IMR-90 (cell line): Measurements from ENCODE around the gene TEDC2. TPM values are rescaled to one million over a fixed set of nuclear protein-coding genes. Genes with fewer than 3 reads are reported as not detected.

Experiments used
- ATAC-seq: fragments of 200-7000 bp; cut with Tn5 transposase; 2 replicates; pipeline ENCODE4 v1.9.1; 2020; ENCODE audit warnings: low read depth, mild to moderate bottlenecking, moderate library complexity
- BruUV-seq: library from RNA; stranded (reverse); fragments of 400-500 nt; replicated peaks from 2 replicates; lab custom pipeline; 2021; lab: Mats Ljungman, UMichigan
- CTCF ChIA-PET: fragments of 300-600 bp; formaldehyde crosslinking; extraction: SDS; loops from one replicate; lab custom pipeline; 2021; ENCODE audit warnings: antibody characterized with exemption; lab: Yijun Ruan, JAX
- POLR2A ChIA-PET: fragments of 300-600 bp; sonication (Branson Sonifier 250); formaldehyde crosslinking; loops from one replicate; lab custom pipeline; 2022; ENCODE audit warnings: antibody characterized with exemption; ENCODE audit not compliant: unreplicated experiment; lab: Charles Lee
- DNase-seq: peaks from one replicate; pipeline ENCODE4 v3.0.0; 2013
- H2AFZ ChIP-seq: replicated peaks from 2 replicates; pipeline ENCODE3; 2013; ENCODE audit warnings: low read length, mild to moderate bottlenecking; ENCODE audit not compliant: poor library complexity
- H2AK5ac ChIP-seq: 2 replicates; pipeline ENCODE4 v1.6.1; 2013; ENCODE audit warnings: low read depth, low read length, inconsistent platforms
- H2AK9ac ChIP-seq: replicated peaks from 2 replicates; pipeline ENCODE3; 2013; ENCODE audit warnings: mild to moderate bottlenecking, low read depth, low read length, moderate library complexity; ENCODE audit not compliant: poor library complexity
- H2BK120ac ChIP-seq: 2 replicates; pipeline ENCODE4 v1.6.1; 2013; ENCODE audit warnings: low read depth, low read length, inconsistent platforms
- H2BK15ac ChIP-seq: 3 replicates; pipeline ENCODE4 v1.6.1; 2013; ENCODE audit warnings: low read depth, low read length, inconsistent platforms
- H2BK20ac ChIP-seq: 2 replicates; pipeline ENCODE4 v1.6.1; 2013; ENCODE audit warnings: low read depth, mild to moderate bottlenecking, inconsistent platforms, low read length, moderate library complexity
- H2BK5ac ChIP-seq: 2 replicates; pipeline ENCODE4 v1.6.1; 2013; ENCODE audit warnings: mild to moderate bottlenecking, low read depth, low read length, inconsistent platforms; ENCODE audit not compliant: poor library complexity, severe bottlenecking
- H3K14ac ChIP-seq: replicated peaks from 2 replicates; pipeline ENCODE4 v1.6.1; 2013; ENCODE audit warnings: low read depth, low read length, inconsistent platforms
- H3K18ac ChIP-seq: 2 replicates; pipeline ENCODE4 v1.6.1; 2013; ENCODE audit warnings: low read depth, low read length, control low read depth
- H3K23ac ChIP-seq: 2 replicates; pipeline ENCODE4 v1.6.1; 2013; ENCODE audit warnings: low read depth, low read length, inconsistent platforms
- H3K27ac ChIP-seq: 2 replicates; pipeline ENCODE4 v1.5.1; 2013; ENCODE audit warnings: mild to moderate bottlenecking, control low read depth, low read length; ENCODE audit not compliant: insufficient read depth
- H3K27me3 ChIP-seq: 2 replicates; pipeline ENCODE4 v1.6.1; 2013; ENCODE audit warnings: low read length; ENCODE audit not compliant: control insufficient read depth, insufficient read depth
- H3K36me3 ChIP-seq: 2 replicates; pipeline ENCODE4 v1.6.1; 2013; ENCODE audit warnings: low read length, mixed read lengths; ENCODE audit not compliant: control insufficient read depth, insufficient read depth
- H3K4ac ChIP-seq: 2 replicates; pipeline ENCODE4 v1.6.1; 2013; ENCODE audit warnings: low read depth, low read length, inconsistent platforms
- H3K4me1 ChIP-seq: 2 replicates; pipeline ENCODE4 v1.6.1; 2013; ENCODE audit warnings: low read length, mixed read lengths; ENCODE audit not compliant: control insufficient read depth, insufficient read depth
- H3K4me2 ChIP-seq: 2 replicates; pipeline ENCODE4 v1.6.1; 2013; ENCODE audit warnings: low read depth, mild to moderate bottlenecking, control low read depth, low read length, moderate library complexity
- H3K4me3 ChIP-seq: 2 replicates; pipeline ENCODE4 v1.5.1; 2013; ENCODE audit warnings: low read depth, mild to moderate bottlenecking, control low read depth, low read length, moderate library complexity; ENCODE audit not compliant: insufficient read depth
- H3K56ac ChIP-seq: 2 replicates; pipeline ENCODE4 v1.6.1; 2013; ENCODE audit warnings: low read length, inconsistent platforms; ENCODE audit not compliant: insufficient read depth; ENCODE audit errors: extremely low read depth
- H3K79me1 ChIP-seq, 2 experiments: 2 replicates each; pipeline ENCODE4 v1.6.1; 2013; ENCODE audit warnings: low read length in 2 of 2, inconsistent platforms in 1 of 2, low read depth in 1 of 2
- H3K9ac ChIP-seq: 2 replicates; pipeline ENCODE4 v1.6.1; 2013; ENCODE audit warnings: low read depth, low read length, control low read depth
- H3K9me1 ChIP-seq: 2 replicates; pipeline ENCODE4 v1.6.1; 2013; ENCODE audit warnings: low read length, inconsistent platforms; ENCODE audit not compliant: insufficient read depth
- H3K9me3 ChIP-seq: 2 replicates; pipeline ENCODE4 v1.6.1; 2013; ENCODE audit warnings: low read length; ENCODE audit not compliant: control insufficient read depth, insufficient read depth
- H4K20me1 ChIP-seq: 2 replicates; pipeline ENCODE4 v1.6.1; 2013; ENCODE audit warnings: low read length, inconsistent platforms; ENCODE audit not compliant: insufficient read depth
- H4K5ac ChIP-seq: 2 replicates; pipeline ENCODE4 v1.6.1; 2013; ENCODE audit warnings: mild to moderate bottlenecking, low read depth, low read length, control low read depth
- H4K8ac ChIP-seq, 2 experiments: 2 replicates each; pipeline ENCODE4 v1.6.1; 2013; ENCODE audit warnings: low read depth in 2 of 2, low read length in 2 of 2, control low read depth in 1 of 2, inconsistent platforms in 1 of 2
- H4K91ac ChIP-seq: 2 replicates; pipeline ENCODE4 v1.6.1; 2013; ENCODE audit warnings: low read depth, low read length, inconsistent platforms; ENCODE audit not compliant: insufficient read depth
- BHLHE40 ChIP-seq: fragments of 150-350 bp; IDR thresholded peaks from 2 replicates; pipeline ENCODE4 v1.6.1; 2016; ENCODE audit warnings: mild to moderate bottlenecking, low read depth, low read length
- CEBPB ChIP-seq: IDR thresholded peaks from 2 replicates; pipeline ENCODE4 v1.6.1; 2012; ENCODE audit warnings: low read depth, low read length, improper control_type of control experiment
- CHD1 ChIP-seq: IDR thresholded peaks from 2 replicates; pipeline ENCODE4 v1.6.1; 2012; ENCODE audit warnings: low read depth, low read length, improper control_type of control experiment
- ELK1 ChIP-seq: fragments of 150-350 bp; IDR thresholded peaks from 2 replicates; pipeline ENCODE4 v1.6.1; 2016; ENCODE audit warnings: low read depth, mild to moderate bottlenecking, low read length, moderate library complexity, borderline replicate concordance
- FOS ChIP-seq: fragments of 150-350 bp; IDR thresholded peaks from 2 replicates; pipeline ENCODE4 v1.6.1; 2016; ENCODE audit warnings: low read depth, low read length
- MAFK ChIP-seq: IDR thresholded peaks from 2 replicates; pipeline ENCODE4 v1.6.1; 2012; ENCODE audit warnings: low read depth, low read length, improper control_type of control experiment
- MAZ ChIP-seq: IDR thresholded peaks from 2 replicates; pipeline ENCODE4 v1.6.1; 2012; ENCODE audit warnings: low read depth, mild to moderate bottlenecking, low read length, improper control_type of control experiment, moderate library complexity, borderline replicate concordance
- MXI1 ChIP-seq: IDR thresholded peaks from 2 replicates; pipeline ENCODE4 v1.6.1; 2012; ENCODE audit warnings: low read depth, mild to moderate bottlenecking, low read length, moderate library complexity, borderline replicate concordance
- NFE2L2 ChIP-seq: fragments of 150-350 bp; IDR thresholded peaks from 2 replicates; pipeline ENCODE4 v1.6.1; 2016; ENCODE audit warnings: low read depth, mild to moderate bottlenecking, low read length
- POLR2A ChIP-seq: IDR thresholded peaks from 2 replicates; pipeline ENCODE4 v1.6.1; 2012; ENCODE audit warnings: mild to moderate bottlenecking, low read depth, low read length
- RAD21 ChIP-seq: IDR thresholded peaks from 2 replicates; pipeline ENCODE4 v1.6.1; 2012; ENCODE audit warnings: low read length, improper control_type of control experiment
- RCOR1 ChIP-seq: IDR thresholded peaks from 2 replicates; pipeline ENCODE4 v1.6.1; 2012; ENCODE audit warnings: mild to moderate bottlenecking, low read length, improper control_type of control experiment; ENCODE audit not compliant: insufficient replicate concordance
- RFX5 ChIP-seq: IDR thresholded peaks from 2 replicates; pipeline ENCODE4 v1.8.0; 2012; ENCODE audit warnings: low read depth, mild to moderate bottlenecking, low read length, moderate library complexity
- SMC3 ChIP-seq: fragments of 150-350 bp; IDR thresholded peaks from 2 replicates; pipeline ENCODE4 v1.6.1; 2016; ENCODE audit warnings: low read depth, mild to moderate bottlenecking, antibody characterized with exemption, low read length, moderate library complexity
- USF2 ChIP-seq: fragments of 150-350 bp; IDR thresholded peaks from 2 replicates; pipeline ENCODE4 v1.6.1; 2017; ENCODE audit warnings: mild to moderate bottlenecking, antibody characterized with exemption, low read length, low read depth
- WGBS, 2 experiments: methylation state at CpG; one replicate each; pipeline versions ENCODE4 v1.1.5 to v1.1.7; 2013; ENCODE audit warnings: missing lambda C conversion rate in 2 of 2; ENCODE audit not compliant: insufficient read length in 1 of 2; ENCODE audit errors: extremely low coverage in 2 of 2; 5-methylcytosine and 5-hydroxymethylcytosine counted together
- dilution Hi-C: fragments of 300-500 bp; cut with HindIII; formaldehyde crosslinking; loops from one replicate; pipeline ENCODE4 v1.14.3; 2018; ENCODE audit warnings: low sequenced_read_pairs; ENCODE audit not compliant: unreplicated experiment
- in situ Hi-C: fragments of 300-500 bp; cut with MboI; formaldehyde crosslinking; loops from 3 replicates; pipeline ENCODE4 v1.14.3; 2019; ENCODE audit warnings: low sequenced_read_pairs, inconsistent platforms, mixed read lengths
- intact Hi-C: fragments of 100-400 bp; cut with micrococcal nuclease; formaldehyde crosslinking; loops from 2 replicates; pipeline ENCODE4 v1.10.0; 2022
- polyA plus RNA-seq, 3 experiments: library from polyadenylated mRNA; depleted of rRNA; stranded (reverse); fragments of >200 nt; gene quantifications; 2 replicates each; pipeline ENCODE4 v1.2.3, GENCODE V29; 2012; ENCODE audit warnings: low replicate concordance in 1 of 3
- total RNA-seq: library from RNA; depleted of rRNA; stranded (reverse); fragments of >200 nt; gene quantifications from 2 replicates; pipeline ENCODE4 v1.2.3, GENCODE V29; 2012

The TEDC2 gene
- total and polyA plus RNA-seq, 2 of the 4 experiments (the other 2 are of a cell fraction), result 3.6 to 7.3 TPM

DNA sequence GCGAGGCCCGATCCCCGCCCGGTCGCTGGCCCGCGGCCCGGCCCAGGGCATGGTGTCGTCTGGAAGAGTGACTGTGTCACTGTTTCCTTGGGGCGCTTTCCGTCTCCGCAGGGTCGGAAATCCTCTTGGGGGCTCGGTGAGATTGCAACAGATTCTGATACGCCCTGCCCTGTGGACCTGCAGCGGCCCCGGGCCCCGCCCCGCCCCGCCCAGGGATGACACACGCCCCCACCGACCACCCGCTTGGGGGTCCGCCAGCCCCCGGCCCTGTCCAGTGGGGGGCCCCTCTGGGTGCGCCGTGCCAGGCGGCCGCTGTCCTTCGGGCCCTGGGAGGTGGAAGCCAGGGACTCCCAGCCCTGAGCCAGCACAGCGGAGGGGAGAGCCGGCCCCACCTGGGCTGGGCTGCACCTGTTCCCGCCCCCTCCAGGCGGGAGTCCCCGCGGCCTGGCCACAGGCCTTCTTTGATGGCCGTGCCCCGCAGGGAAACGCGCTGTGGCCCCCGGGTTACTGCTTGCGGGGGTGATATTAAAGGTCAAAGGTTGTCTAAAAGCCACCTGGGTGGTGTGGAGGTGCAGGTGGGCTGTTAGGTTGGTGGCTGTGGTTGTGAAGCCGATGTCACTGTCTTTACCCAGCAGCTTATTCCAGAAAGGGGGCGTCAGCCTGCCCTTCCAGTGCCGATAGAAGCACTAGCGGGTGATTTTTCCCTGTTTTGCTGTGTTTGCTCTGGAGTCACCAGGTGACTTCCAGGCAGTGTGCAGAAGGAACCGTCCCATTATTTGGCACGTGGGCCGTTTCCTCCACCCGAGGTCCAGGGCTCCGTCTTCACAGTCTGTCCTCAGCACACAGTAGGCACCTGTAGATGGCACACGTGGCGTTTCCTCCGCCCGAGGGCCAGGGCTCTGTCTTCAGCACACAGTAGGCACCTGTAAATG, 15.8 kb downstream of the TEDC2 start (continued):
- TF ChIP-seq NFE2L2, result no peak
- no peak for TF ChIP-seq CEBPB
- TF ChIP-seq CHD1, result no peak

GRCh38 chr16:2476345-2476720, 16.4 kb downstream of the TEDC2 start:
- 0 out of 2 replicates have a peak overlapping the region, but pooled peaks have one; percentile 65 for H3K23ac ChIP-seq
- peaks cover 10% of the 10 kb centered on the region for H3K4me1 ChIP-seq
- DNase-seq (no peak), ATAC-seq (no peak)
- peaks cover 10 to 62% of the 10 kb centered on the region in 2 experiments; a peak in 3 of 4 replicates for H3K79me1 ChIP-seq
- H4K91ac ChIP-seq, result no peak overlapping the region
- H2BK15ac ChIP-seq, result no peak overlapping the region
- H3K36me3 ChIP-seq, result no peaks in the 10 kb centered on the region
- no peak overlapping the region for H3K18ac ChIP-seq
- ChIA-PET POLR2A (no interaction called here), CTCF (no interaction called here)
- dilution Hi-C loops, result no loop called here
- WGBS, 2 experiments, result no CpG with 5 or more reads among the region's 9 CpGs
- H3K27ac ChIP-seq, result no peak overlapping the region
- no peak overlapping the region for H2BK5ac ChIP-seq
- H3K9ac ChIP-seq, result no peak overlapping the region
- H3K56ac ChIP-seq, result no peak overlapping the region
- no peak overlapping the region for H2BK120ac ChIP-seq
- H3K14ac ChIP-seq, result no peak overlapping the region
- H3K9me3 ChIP-seq, result no peaks in the 10 kb centered on the region
- H4K8ac ChIP-seq, result no peak overlapping the region
- no peak overlapping the region for H2BK20ac ChIP-seq
- H3K4me3 ChIP-seq, result no peak overlapping the region
- H3K27me3 ChIP-seq, result no peaks in the 10 kb centered on the region; the same call in 1 of the 2 replicates
- no peak overlapping the region for H4K5ac ChIP-seq
- intact Hi-C loops, result no loop called here
- no peak overlapping the region for H3K4ac ChIP-seq
- no TSS peak for BruUV-seq
- H2AFZ ChIP-seq, result no peak overlapping the region
- in situ Hi-C loops, result no loop called here
- H3K4me2 ChIP-seq, result no peak overlapping the region
- H3K9me1 ChIP-seq, result no peaks in the 10 kb centered on the region; the same call in 1 of the 2 replicates
- peaks cover 28% of the 10 kb centered on the region for H4K20me1 ChIP-seq
- no peak overlapping the region for H2AK5ac ChIP-seq
- no peak overlapping the region for H2AK9ac ChIP-seq
- TF ChIP-seq POLR2A (no peak), RAD21 (no peak), MXI1 (no peak), FOS (no peak), RFX5 (no peak), ELK1 (no peak), MAFK (no peak), BHLHE40 (no peak), USF2 (no peak), SMC3 (no peak), RCOR1 (no peak), MAZ (no peak)
